ENCODE results near the gene UCK2.

DNA sequence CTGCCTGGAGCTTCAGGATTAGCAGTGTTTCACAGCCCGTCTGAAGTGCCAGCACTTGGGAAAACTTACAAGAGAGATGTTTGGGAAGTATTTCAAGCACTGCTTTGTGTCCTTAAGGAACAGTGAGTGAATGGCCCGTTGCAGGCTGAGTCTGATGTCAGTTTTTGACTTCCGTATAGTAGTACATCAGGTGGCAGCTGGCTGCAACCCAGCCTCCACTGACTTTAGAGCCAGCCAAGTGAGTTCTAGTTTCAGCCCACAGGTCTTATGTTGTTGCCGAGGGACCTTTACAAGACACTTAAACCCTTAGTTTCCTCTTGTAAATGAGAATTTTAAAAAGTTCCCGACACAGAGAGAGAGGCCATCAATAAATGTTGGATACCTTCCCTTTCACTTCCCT, 35.0 kb downstream of the UCK2 start:
- TF ChIP-seq RAD21 (IDR thresholded peaks at IDR 0.05 in 1 of 2, conservative IDR thresholded peaks at IDR 0.05 in 1 of 2; ENCODE audit: low read depth in 2 of 2, low read length in 2 of 2), result no peak
- TF ChIP-seq, protein P1, sequence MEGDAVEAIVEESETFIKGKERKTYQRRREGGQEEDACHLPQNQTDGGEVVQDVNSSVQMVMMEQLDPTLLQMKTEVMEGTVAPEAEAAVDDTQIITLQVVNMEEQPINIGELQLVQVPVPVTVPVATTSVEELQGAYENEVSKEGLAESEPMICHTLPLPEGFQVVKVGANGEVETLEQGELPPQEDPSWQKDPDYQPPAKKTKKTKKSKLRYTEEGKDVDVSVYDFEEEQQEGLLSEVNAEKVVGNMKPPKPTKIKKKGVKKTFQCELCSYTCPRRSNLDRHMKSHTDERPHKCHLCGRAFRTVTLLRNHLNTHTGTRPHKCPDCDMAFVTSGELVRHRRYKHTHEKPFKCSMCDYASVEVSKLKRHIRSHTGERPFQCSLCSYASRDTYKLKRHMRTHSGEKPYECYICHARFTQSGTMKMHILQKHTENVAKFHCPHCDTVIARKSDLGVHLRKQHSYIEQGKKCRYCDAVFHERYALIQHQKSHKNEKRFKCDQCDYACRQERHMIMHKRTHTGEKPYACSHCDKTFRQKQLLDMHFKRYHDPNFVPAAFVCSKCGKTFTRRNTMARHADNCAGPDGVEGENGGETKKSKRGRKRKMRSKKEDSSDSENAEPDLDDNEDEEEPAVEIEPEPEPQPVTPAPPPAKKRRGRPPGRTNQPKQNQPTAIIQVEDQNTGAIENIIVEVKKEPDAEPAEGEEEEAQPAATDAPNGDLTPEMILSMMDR (IDR thresholded peaks at IDR 0.05; ENCODE audit: control extremely low read depth in 1 of 3, insufficient read depth in 1 of 3, low read depth in 1 of 3, low read length in 3 of 3), result no peak

Measured in H1 (cell line).